Activated naive CD4-positive, alpha-beta T cell treated with anti-CD3 and anti-CD28 coated beads for 36 hours (primary cell): Measurements from ENCODE around the gene TMEM242. TPM values are rescaled to one million over a fixed set of nuclear protein-coding genes. Genes with fewer than 3 reads are reported as not detected.

Experiments used
- CTCF ChIA-PET: fragments of 350-600 bp; sonication (Branson Sonifier 250); formaldehyde crosslinking; loops from one replicate; lab custom pipeline; 2021; ENCODE audit warnings: antibody characterized with exemption; lab: Charles Lee
- DNase-seq: peaks from one replicate; pipeline ENCODE4 v3.0.0-alpha.2; 2020
- H3K27ac Mint-ChIP-seq: one replicate; pipeline ENCODE4 v1.8.0; 2021; ENCODE audit warnings: mild to moderate bottlenecking, mixed read lengths
- H3K27me3 Mint-ChIP-seq: one replicate; pipeline ENCODE4 v1.8.0; 2021; ENCODE audit warnings: low read depth, mixed read lengths
- H3K36me3 Mint-ChIP-seq: one replicate; pipeline ENCODE4 v1.8.0; 2021; ENCODE audit warnings: low read depth, mixed read lengths
- H3K4me1 Mint-ChIP-seq: one replicate; pipeline ENCODE4 v1.8.0; 2021; ENCODE audit warnings: low read depth, mixed read lengths
- H3K4me3 Mint-ChIP-seq: one replicate; pipeline ENCODE4 v1.8.0; 2021; ENCODE audit warnings: mild to moderate bottlenecking, moderate library complexity, mixed read lengths
- H3K9me3 Mint-ChIP-seq: one replicate; pipeline ENCODE4 v1.8.0; 2021; ENCODE audit warnings: mixed read lengths
- intact Hi-C: fragments of 100-400 bp; cut with micrococcal nuclease; formaldehyde crosslinking; loops from one replicate; pipeline ENCODE4 v1.15.1; 2023
- total RNA-seq, 2 experiments: library from RNA; stranded (reverse); gene quantifications; one replicate each; pipeline ENCODE4 v1.2.3, GENCODE V29; 2021

The TMEM242 gene
- total RNA-seq, 2 experiments from 2014 or later = 9.3 to 10.3 TPM

- Mint-ChIP-seq H3K9me3 (no peaks in the 10 kb centered on the region), H3K27me3 (no peaks in the 10 kb centered on the region), H3K4me1 (peaks cover 3% of the 10 kb centered on the region), H3K4me3 (no peak overlapping the region), H3K27ac (no peak overlapping the region), H3K36me3 (no peaks in the 10 kb centered on the region)
- DNase-seq = no peak
- intact Hi-C loops = no loop called here
- CTCF ChIA-PET = no interaction called here
Measured at GRCh38 chr6:157254538-157254937, 68.8 kb downstream of the TMEM242 start.

- Mint-ChIP-seq H3K36me3 (no peaks in the 10 kb centered on the region), H3K27ac (no peak overlapping the region), H3K4me1 (no peaks in the 10 kb centered on the region), H3K9me3 (no peaks in the 10 kb centered on the region), H3K27me3 (no peaks in the 10 kb centered on the region), H3K4me3 (no peak overlapping the region)
- CTCF ChIA-PET = interaction anchor here (0.9 kb wide), 2 partner anchors 10 to 61 kb away, joined by 3 read pairs; no protein-coding TSS in a partner anchor
- DNase-seq = no peak
- intact Hi-C loops = no loop called here
Measured at GRCh38 chr6:157253699-157254098, 69.6 kb downstream of the TMEM242 start.

GRCh38 chr6:157253017-157253416, 70.3 kb downstream of the TMEM242 start:
- intact Hi-C loops = no loop called here
- H3K27me3 Mint-ChIP-seq = no peaks in the 10 kb centered on the region
- no peaks in the 10 kb centered on the region for H3K4me1 Mint-ChIP-seq
- CTCF ChIA-PET = interaction anchor here (0.9 kb wide), 2 partner anchors 9 to 62 kb away, joined by 3 read pairs; no protein-coding TSS in a partner anchor
- no peak overlapping the region for H3K27ac Mint-ChIP-seq
- no peak for DNase-seq
- H3K36me3 Mint-ChIP-seq = no peaks in the 10 kb centered on the region
- H3K9me3 Mint-ChIP-seq = peaks cover 1% of the 10 kb centered on the region
- H3K4me3 Mint-ChIP-seq = no peak overlapping the region

DNA sequence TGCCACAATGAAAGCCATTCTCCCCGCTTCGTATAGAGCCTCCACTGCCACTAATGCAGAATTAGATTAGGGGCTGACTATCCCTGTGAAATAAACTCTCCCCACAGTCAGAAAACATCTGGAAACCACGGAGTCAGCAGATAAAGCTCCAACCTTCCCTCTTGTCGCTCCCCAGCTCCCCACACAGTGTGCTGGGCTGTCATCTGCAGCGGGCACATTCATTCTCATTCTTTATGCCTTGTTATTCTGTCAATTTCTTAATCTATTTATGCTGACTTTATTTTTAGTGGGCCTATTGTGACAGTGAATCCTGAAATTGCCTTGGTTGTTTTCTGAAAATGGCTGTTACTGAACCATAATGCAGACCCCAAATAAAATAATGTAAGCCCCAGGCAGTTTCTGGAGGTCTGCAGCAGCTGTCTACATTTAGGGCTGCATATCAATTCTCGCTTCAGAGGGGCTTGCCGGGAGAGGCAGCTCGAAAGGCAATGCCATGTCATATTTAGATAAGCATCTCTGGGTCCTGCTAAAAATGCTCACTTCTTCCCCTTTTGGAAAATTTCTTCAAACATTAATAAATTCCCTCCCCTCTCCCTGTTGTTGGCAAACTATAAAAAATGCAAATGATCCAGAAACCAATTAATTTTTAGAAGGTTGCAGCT, 71.6 kb downstream of the TMEM242 start:
- CTCF ChIA-PET = no interaction called here
- H3K27me3 Mint-ChIP-seq = no peaks in the 10 kb centered on the region
- H3K36me3 Mint-ChIP-seq = no peaks in the 10 kb centered on the region
- DNase-seq = no peak
- no peak overlapping the region for H3K27ac Mint-ChIP-seq
- H3K4me3 Mint-ChIP-seq = no peak overlapping the region
- intact Hi-C loops = no loop called here
- no peaks in the 10 kb centered on the region for H3K4me1 Mint-ChIP-seq
- H3K9me3 Mint-ChIP-seq = peaks cover 1% of the 10 kb centered on the region

DNA sequence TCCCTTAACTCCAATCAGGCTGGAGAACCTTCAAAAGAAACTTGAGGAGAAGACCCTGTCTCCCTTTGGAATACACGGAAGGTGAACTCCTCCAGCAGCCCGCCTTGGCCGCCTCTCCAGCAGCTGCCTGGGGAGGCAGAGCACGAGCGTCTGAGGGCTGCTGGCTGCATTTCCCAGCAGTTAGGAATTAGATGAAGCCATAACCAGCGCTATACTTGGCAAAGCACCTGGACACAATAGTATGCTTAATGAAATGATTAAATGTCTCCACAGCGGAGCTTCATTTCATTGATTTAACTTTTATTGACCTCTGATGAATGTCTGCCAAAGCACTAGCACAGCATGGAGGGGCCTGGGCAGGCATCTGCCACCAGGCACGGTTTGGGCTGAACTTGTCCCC, 73.5 kb downstream of the TMEM242 start:
- Mint-ChIP-seq H3K27me3 (no peaks in the 10 kb centered on the region), H3K27ac (no peak overlapping the region), H3K4me3 (no peak overlapping the region), H3K9me3 (peaks cover 1% of the 10 kb centered on the region), H3K4me1 (no peaks in the 10 kb centered on the region), H3K36me3 (no peaks in the 10 kb centered on the region)
- no peak for DNase-seq
- CTCF ChIA-PET = interaction anchor here (0.7 kb wide), 1 partner anchor 16 kb away, joined by 4 read pairs; no protein-coding TSS in a partner anchor
- intact Hi-C loops = no loop called here

GRCh38 chr6:157248264-157248663, 75.1 kb downstream of the TMEM242 start:
- CTCF ChIA-PET = no interaction called here
- Mint-ChIP-seq H3K4me3 (no peak overlapping the region), H3K27me3 (no peaks in the 10 kb centered on the region), H3K9me3 (peaks cover 1% of the 10 kb centered on the region), H3K36me3 (no peaks in the 10 kb centered on the region), H3K4me1 (no peaks in the 10 kb centered on the region), H3K27ac (no peak overlapping the region)
- DNase-seq = no peak
- intact Hi-C loops = no loop called here

DNA sequence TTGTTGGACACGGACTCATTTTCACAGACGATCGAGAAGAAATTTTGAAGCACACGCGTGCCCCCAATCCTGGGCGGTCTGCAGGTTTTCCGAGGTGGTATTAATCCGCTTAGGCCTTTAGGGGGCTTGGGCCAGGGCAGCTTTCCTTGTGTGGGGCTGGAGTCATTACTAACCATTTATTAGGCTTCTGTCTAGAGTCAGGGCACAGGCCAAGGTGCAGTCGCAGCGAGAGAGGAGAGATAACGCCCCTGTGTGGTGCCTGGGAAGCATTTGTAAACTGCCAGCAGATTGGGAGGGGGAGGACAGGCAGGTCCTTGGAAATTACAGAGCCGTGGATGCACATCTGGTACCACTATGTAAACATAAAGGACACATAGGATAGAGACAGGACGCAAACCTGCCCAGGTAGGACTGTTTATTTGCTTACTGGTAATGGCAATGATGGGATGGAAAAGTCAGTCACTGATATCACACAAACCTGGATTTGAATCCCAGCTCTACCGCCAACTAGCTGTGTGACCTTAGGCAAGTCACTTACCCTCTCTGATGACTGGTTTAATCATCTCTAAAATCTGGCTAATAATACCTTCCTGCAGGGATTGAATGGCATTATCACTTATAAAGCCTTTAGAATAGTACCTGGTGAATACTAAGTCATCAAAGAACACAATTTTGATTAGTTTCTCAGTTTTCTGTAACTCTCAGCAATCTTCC, 76.4 kb downstream of the TMEM242 start:
- Mint-ChIP-seq H3K4me1 (no peaks in the 10 kb centered on the region), H3K27me3 (no peaks in the 10 kb centered on the region), H3K27ac (no peak overlapping the region), H3K36me3 (no peaks in the 10 kb centered on the region), H3K9me3 (peaks cover 1% of the 10 kb centered on the region), H3K4me3 (no peak overlapping the region)
- DNase-seq = no peak
- CTCF ChIA-PET = interaction anchor here (1.5 kb wide), 1 partner anchor 11 kb away, joined by 4 read pairs; no protein-coding TSS in a partner anchor
- intact Hi-C loops = no loop called here

DNA sequence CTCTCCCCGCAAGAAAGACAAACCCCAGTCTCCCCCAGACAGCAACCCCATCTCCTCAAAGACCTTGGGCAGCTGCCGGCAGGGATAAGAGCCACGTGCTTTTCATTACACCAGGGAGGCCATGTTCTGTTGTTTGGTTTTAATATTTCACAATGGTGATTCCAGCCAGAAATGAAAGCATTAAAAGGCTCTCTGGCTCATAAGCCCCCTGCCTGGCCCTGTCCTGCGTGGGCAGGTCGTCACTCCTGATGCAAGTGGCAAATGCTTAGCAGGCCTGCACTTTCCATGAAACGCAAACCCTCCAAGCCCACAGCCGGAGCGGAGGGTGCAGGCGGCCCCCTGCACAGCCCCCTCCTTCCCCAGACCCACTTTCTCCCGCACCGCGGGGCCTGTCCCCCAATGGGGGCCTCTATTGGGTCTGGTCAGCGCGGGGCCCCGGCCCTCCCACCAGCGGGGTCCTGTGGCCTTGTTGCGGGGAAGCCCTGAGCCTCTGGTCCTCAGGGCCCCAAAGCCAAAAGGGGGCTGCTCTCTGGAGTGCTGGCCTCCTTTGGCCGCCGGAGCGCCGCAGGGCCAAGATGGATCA, 77.2 kb downstream of the TMEM242 start:
- no peak for DNase-seq
- H3K4me3 Mint-ChIP-seq = no peak overlapping the region
- intact Hi-C loops = no loop called here
- CTCF ChIA-PET = interaction anchor here (1.5 kb wide), 1 partner anchor 10 kb away, joined by 4 read pairs; no protein-coding TSS in a partner anchor
- no peaks in the 10 kb centered on the region for H3K27me3 Mint-ChIP-seq
- H3K4me1 Mint-ChIP-seq = no peaks in the 10 kb centered on the region
- no peak overlapping the region for H3K27ac Mint-ChIP-seq
- H3K9me3 Mint-ChIP-seq = peaks cover 1% of the 10 kb centered on the region
- no peaks in the 10 kb centered on the region for H3K36me3 Mint-ChIP-seq

- H3K4me3 Mint-ChIP-seq = no peak overlapping the region
- no peak overlapping the region for H3K27ac Mint-ChIP-seq
- CTCF ChIA-PET = interaction anchor here (0.7 kb wide), 1 partner anchor 213 kb away, joined by 3 read pairs; no protein-coding TSS in a partner anchor
- intact Hi-C loops = no loop called here
- DNase-seq = no peak
- no peaks in the 10 kb centered on the region for H3K36me3 Mint-ChIP-seq
- peaks cover 1% of the 10 kb centered on the region for H3K9me3 Mint-ChIP-seq
- peaks cover 2% of the 10 kb centered on the region for H3K4me1 Mint-ChIP-seq
- H3K27me3 Mint-ChIP-seq = no peaks in the 10 kb centered on the region
Measured at GRCh38 chr6:157245436-157245835, 77.9 kb downstream of the TMEM242 start.

- CTCF ChIA-PET = no interaction called here
- no peaks in the 10 kb centered on the region for H3K27me3 Mint-ChIP-seq
- no peak overlapping the region for H3K4me3 Mint-ChIP-seq
- no peak overlapping the region for H3K27ac Mint-ChIP-seq
- H3K9me3 Mint-ChIP-seq = peaks cover 1% of the 10 kb centered on the region
- no peak for DNase-seq
- intact Hi-C loops = no loop called here
- no peaks in the 10 kb centered on the region for H3K36me3 Mint-ChIP-seq
- H3K4me1 Mint-ChIP-seq = peaks cover 4% of the 10 kb centered on the region
Measured at GRCh38 chr6:157244780-157245179, 78.5 kb downstream of the TMEM242 start.

DNA sequence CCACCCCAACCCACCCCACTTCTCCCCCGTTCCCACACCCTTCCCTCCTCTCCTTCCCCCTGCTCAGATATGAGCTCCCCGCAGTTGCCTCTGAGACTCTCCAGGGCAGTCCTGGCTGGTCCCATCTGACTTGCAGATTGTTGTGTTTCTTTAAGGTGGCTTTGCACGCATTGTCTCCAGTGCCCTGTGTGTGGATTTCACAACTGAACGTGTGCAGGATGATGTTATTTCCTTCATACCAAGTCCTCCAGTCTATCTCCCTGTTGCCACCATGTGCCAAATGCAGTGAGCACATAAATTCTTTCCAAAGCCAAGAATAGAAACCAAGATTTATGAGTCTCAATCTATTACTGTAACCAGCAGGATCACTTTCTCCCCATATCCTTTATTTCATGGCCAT, 79.1 kb downstream of the TMEM242 start:
- Mint-ChIP-seq H3K27ac (no peak overlapping the region), H3K9me3 (peaks cover 1% of the 10 kb centered on the region), H3K4me3 (no peak overlapping the region), H3K36me3 (no peaks in the 10 kb centered on the region), H3K27me3 (no peaks in the 10 kb centered on the region), H3K4me1 (peaks cover 4% of the 10 kb centered on the region)
- no peak for DNase-seq
- intact Hi-C loops = no loop called here
- CTCF ChIA-PET = interaction anchor here (0.8 to 1.5 kb wide), 2 partner anchors 9 to 10 kb away, joined by 3 read pairs; no protein-coding TSS in a partner anchor

DNA sequence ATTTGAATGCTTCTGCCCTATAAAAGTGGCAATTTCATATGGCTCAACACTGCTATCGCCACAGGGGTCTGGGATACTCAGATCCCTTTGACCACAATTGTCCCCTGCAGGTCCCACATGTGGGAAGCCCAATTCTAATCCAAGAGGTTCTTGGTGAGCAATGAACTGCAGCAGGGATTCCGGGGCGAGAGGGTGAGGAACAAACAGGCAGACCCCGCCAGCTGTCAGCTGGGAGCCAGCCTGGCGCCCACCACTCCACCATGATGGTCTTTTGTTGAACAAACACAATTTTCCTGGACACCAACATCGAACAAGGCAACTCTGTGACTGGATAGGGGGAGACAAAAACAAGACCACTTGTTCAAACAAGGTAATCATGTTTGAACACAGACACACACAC, 80.5 kb downstream of the TMEM242 start:
- H3K27ac Mint-ChIP-seq = no peak overlapping the region
- DNase-seq = no peak
- H3K36me3 Mint-ChIP-seq = no peaks in the 10 kb centered on the region
- no peaks in the 10 kb centered on the region for H3K9me3 Mint-ChIP-seq
- peaks cover 4% of the 10 kb centered on the region for H3K4me1 Mint-ChIP-seq
- H3K27me3 Mint-ChIP-seq = no peaks in the 10 kb centered on the region
- CTCF ChIA-PET = interaction anchor here (1.3 to 1.5 kb wide), 2 partner anchors 9 to 30 kb away, joined by 3 to 4 read pairs; no protein-coding TSS in a partner anchor
- intact Hi-C loops = no loop called here
- H3K4me3 Mint-ChIP-seq = no peak overlapping the region
